GM19328 (cell line): ENCODE data around the gene GPR31.
"Not testable (repeated sequence)": the region's sequence is repeated elsewhere in the genome, so short reads cannot be mapped to it uniquely, and the experiment has no call there.

Experiments
- ATAC-seq: cut with Tn5 transposase; IDR thresholded peaks from one replicate; pipeline ENCODE4 v1.9.1; 2021; ENCODE audit warnings: mild to moderate bottlenecking, moderate library complexity; ENCODE audit not compliant: unreplicated experiment

Gene GPR31

GRCh38 chr6:167157863-167158262, at the start of gene GPR31:
Gene GPR31, minus strand, starts transcription at chr6:167157980. Its CDS starts 149 bp downstream, at chr6:167157831.
- no peak for ATAC-seq

GRCh38 chr6:167207527-167207926, 49.7 kb upstream of the GPR31 start:
- ATAC-seq: no peak

GRCh38 chr6:167205316-167205715, 47.5 kb upstream of the GPR31 start:
- ATAC-seq: not testable (repeated sequence)

- not testable (repeated sequence) for ATAC-seq
Measured at GRCh38 chr6:167204059-167204348, 46.2 kb upstream of the GPR31 start.

- not testable (repeated sequence) for ATAC-seq
Measured at GRCh38 chr6:167203261-167204058, 45.7 kb upstream of the GPR31 start.

- ATAC-seq: not testable (repeated sequence)
Measured at GRCh38 chr6:167202613-167203012, 44.8 kb upstream of the GPR31 start.

- ATAC-seq: no peak
Measured at GRCh38 chr6:167200806-167201205, 43.0 kb upstream of the GPR31 start.

GRCh38 chr6:167195941-167196610, 38.3 kb upstream of the GPR31 start:
- not testable (repeated sequence) for ATAC-seq

- ATAC-seq: not testable (repeated sequence)
Measured at GRCh38 chr6:167193515-167194125, 35.8 kb upstream of the GPR31 start.

- not testable (repeated sequence) for ATAC-seq
Measured at GRCh38 chr6:167191043-167191583, 33.3 kb upstream of the GPR31 start.

- not testable (repeated sequence) for ATAC-seq
Measured at GRCh38 chr6:167187275-167187674, 29.5 kb upstream of the GPR31 start.

- ATAC-seq: not testable (repeated sequence)
Measured at GRCh38 chr6:167185101-167185500, 27.3 kb upstream of the GPR31 start.

GRCh38 chr6:167182913-167183314, 25.1 kb upstream of the GPR31 start:
- not testable (repeated sequence) for ATAC-seq

GRCh38 chr6:167181351-167181750, 23.6 kb upstream of the GPR31 start:
- ATAC-seq: not testable (repeated sequence)

GRCh38 chr6:167180086-167180485, 22.3 kb upstream of the GPR31 start:
- not testable (repeated sequence) for ATAC-seq

GRCh38 chr6:167178896-167179655, 21.3 kb upstream of the GPR31 start:
- ATAC-seq: not testable (repeated sequence)

- ATAC-seq: not testable (repeated sequence)
Measured at GRCh38 chr6:167177271-167177670, 19.5 kb upstream of the GPR31 start.

- not testable (repeated sequence) for ATAC-seq
Measured at GRCh38 chr6:167172011-167172410, 14.2 kb upstream of the GPR31 start.

GRCh38 chr6:167171300-167171699, 13.5 kb upstream of the GPR31 start:
- ATAC-seq: not testable (repeated sequence)

GRCh38 chr6:167169867-167170266, 12.1 kb upstream of the GPR31 start:
- ATAC-seq: not testable (repeated sequence)

- ATAC-seq: not testable (repeated sequence)
Measured at GRCh38 chr6:167168296-167168695, 10.5 kb upstream of the GPR31 start.
